IPS-11a (cell line): ENCODE data around the gene OLA1.

ENCODE experiments used
- H3K4me3 ChIP-seq: one replicate; pipeline ENCODE4 v1.5.1; 2013; ENCODE audit warnings: low read depth, low read length, control low read depth

OLA1 gene

DNA sequence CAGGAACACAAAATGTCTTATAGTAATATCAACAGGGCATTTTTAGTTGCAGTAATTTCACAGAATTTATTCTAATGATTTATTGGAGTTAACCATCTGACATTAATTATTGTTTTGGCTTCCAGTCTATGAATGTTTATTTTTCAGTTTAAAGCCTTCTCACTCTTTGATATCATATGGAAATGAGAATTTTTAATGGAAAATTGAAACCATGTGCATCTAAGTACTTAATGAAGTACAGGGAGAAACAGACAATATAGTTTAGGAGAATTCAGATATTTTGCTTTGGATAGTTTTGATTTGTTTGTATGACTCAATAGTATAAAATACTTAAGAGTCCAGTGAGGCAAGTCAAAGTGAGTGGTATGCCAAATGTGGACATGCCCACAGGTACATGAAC lies 126.1 kb downstream of the OLA1 start:
- H3K4me3 ChIP-seq: no peak overlapping the region

GRCh38 chr2:174121612-174122011 lies 126.7 kb downstream of the OLA1 start:
- H3K4me3 ChIP-seq: no peak overlapping the region

- H3K4me3 ChIP-seq: no peak overlapping the region
Measured at GRCh38 chr2:174121175-174121574, 127.2 kb downstream of the OLA1 start.

DNA sequence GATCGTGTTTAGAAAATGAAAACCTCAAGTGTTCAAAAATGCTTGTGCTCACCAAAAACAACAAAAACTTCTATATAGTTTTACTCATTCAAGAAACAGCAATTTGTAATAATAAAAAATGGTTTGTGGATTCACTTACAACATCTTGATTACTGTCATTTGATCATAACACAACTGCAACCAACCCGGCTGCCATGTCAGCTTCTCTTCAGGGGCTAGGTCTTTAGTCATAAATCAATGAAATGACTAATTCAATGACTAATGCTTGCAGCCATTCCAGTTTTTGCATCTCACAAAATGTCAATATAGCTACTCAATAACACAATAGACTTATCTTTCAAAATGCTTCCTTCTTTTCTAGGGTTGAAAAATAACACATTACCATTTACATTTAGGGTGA lies 128.0 kb downstream of the OLA1 start:
- H3K4me3 ChIP-seq: no peak overlapping the region

- H3K4me3 ChIP-seq: no peak overlapping the region
Measured at GRCh38 chr2:174117951-174118930, 130.1 kb downstream of the OLA1 start.

GRCh38 chr2:174112073-174112472 lies 136.3 kb downstream of the OLA1 start:
- H3K4me3 ChIP-seq: no peak overlapping the region

- no peak overlapping the region for H3K4me3 ChIP-seq
Measured at GRCh38 chr2:174108579-174108978, 139.8 kb downstream of the OLA1 start.

DNA sequence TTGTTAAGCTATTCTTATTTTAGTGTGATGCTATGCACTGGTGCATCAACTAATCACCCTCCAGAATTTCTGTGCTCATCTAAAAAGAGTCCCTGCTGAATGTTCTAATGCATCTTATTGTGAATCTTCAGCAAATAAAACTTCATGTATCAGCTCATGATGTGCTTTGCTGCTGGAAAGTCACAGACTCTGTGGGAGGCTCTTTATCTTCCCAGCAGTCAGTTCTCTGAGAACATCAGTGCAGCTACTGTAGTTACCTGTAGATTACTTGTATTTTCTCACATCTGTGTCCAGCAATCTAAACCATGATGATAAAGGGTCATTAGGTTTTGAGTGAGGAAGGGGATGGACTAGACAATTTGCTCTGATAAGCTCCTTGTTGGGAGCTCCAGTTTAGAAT lies 141.6 kb downstream of the OLA1 start:
- H3K4me3 ChIP-seq: no peak overlapping the region

DNA sequence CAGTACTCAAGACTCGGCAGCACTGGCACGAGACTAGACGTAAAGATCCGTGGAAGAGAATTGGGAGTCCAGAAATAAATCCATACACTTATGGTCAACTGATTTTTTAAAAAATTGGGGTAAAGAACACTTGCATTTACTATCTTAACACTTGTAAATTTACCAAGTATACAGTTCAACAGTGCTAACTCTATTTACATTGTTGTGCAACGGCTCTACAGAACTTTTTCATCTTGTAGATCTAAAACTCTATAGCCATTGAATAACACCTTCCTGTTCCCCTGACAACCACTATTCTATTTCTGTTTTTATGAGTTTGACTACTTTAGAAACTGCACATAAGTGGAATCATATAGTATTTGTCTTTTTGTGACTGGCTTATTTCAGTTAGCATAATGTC lies 153.8 kb downstream of the OLA1 start:
- no peak overlapping the region for H3K4me3 ChIP-seq

DNA sequence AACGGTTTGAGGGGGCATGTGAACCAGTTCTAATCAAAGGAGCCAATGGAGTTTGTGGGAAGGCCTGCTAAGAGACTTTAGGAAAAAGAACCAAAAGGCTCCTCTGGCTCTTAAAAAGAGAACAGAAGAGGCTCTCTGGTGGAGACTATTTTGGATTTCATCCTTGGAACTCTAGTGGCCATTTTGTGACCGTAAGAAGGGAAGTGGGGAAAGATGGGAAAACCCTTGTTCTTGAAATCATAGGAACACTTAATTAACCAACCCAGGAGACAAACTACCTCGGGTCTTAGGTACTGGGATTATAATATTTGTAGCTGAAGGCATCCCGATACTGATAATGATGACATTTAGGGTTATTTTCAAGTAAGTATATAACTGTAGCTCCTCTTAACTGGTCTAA lies 157.9 kb downstream of the OLA1 start:
- no peak overlapping the region for H3K4me3 ChIP-seq

DNA sequence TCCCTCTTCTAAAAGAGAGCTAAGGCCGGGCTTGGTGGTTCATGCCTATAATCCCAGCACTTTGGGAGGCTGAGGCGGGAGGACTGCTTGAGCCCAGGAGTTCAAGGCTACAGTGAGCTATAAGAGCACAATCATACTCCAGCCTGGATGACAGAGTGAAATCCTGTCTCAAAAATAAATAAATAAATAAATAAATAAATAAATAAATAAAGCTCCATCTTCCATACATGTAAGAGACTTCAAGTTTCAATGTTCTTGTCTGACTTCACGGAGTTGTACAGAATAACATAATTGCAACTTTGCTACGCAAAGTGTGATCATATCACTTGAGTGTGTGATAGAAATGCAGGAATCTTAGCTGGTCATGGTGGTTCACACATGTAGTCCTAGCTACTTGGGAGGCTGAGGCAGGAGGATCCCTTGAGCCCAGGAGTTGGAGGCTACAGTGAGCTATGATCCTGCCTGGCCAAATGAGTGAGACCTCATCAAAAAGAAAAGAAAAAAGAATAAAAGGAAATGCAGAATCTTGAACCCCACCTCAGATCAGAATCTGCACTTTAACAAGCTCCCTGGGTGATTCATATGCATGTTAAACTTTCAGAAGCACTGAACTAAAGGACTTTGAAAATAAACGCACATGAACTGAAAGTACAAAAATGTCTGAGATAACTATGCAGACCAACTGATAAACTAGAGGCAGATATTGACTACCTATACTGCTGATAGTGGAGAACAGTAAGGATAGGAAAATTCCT lies 159.4 kb downstream of the OLA1 start:
- H3K4me3 ChIP-seq: no peak overlapping the region

GRCh38 chr2:174086708-174087107 lies 161.6 kb downstream of the OLA1 start:
- no peak overlapping the region for H3K4me3 ChIP-seq

- H3K4me3 ChIP-seq: no peak overlapping the region
Measured at GRCh38 chr2:174085781-174086180, 162.6 kb downstream of the OLA1 start.

DNA sequence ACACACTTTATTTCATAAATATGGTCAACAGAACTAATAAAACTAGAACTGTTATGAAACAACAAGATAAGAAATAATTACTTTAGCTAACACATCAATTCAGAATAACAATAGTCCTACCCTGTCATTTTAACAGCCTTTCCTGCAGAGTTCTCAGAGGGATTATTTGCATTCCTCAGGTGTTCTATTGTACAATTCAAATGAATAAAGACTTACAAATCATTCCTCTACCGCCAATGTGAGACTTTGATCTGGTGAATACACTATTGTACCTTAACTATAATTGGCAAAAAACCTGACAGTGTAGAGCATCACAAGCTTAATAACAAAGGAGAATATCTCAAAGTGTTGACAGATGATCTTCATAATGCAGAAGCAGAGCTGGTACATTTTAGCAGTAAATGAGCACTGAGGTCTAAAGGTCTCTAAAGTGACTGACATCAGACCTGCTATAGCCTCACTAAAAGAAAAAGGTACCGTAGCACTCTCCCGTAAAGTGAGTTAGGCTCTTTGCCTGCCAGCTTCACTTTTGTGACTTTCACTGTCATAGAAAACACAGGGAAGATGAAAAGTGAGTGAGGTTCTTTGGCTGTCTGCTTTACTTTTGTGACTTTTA lies 164.4 kb downstream of the OLA1 start:
- H3K4me3 ChIP-seq: no peak overlapping the region

DNA sequence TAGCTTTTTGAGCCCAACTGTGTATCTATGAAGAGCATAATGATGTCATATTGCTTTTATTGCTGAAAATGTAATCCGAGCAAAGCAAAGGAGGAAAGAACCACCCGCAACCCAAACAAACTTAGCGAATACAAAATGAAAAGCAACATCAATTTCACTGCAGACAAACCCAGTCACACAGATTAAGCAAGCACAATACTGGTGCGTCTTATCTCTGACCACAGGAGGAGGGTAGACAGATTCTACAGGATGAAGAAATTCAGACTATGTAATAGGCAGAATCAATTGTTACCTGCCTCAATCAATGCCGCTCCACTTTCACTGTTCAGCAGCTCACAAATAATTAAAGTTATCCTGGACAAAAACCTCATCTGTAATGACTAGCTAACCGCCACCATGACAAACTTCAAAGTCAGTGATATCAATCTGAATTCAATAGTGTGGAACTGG lies 167.6 kb downstream of the OLA1 start:
- no peak overlapping the region for H3K4me3 ChIP-seq

- H3K4me3 ChIP-seq: no peak overlapping the region
Measured at GRCh38 chr2:174078275-174078674, 170.1 kb downstream of the OLA1 start.

DNA sequence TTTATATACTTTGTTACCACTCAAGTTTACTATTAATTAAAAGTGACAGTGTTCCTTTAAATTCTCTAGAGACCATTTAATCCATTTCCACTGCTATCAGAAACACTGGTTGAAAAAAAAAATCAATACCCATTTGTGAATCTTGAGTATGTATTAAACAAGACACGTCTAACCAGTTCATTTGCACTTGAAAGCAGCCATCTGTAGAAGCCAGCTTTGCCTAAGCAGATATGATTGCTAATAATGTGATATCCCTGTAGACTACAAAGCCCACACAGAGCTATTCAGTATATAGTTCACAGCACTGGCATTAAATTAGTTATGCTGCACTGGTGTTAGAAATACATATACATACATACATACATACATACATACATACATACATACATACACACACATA lies 171.4 kb downstream of the OLA1 start:
- no peak overlapping the region for H3K4me3 ChIP-seq

DNA sequence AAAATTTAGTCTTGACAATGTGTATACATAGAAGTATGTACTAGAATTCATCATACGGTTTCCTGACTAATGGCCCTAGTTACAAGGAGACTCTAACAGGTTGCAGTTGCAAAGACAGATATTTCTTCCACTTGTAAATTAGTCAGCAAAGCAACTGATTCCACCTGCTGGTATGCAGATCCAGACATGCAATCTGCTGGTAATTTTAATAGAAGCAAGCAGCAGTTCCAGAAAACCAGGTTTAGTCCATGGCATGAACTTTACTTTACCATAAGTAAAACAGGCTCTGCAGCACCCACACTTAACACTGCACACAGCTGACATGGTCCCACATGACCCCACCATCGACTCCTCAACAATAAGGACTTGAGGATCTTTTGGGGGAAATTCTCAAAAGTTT lies 172.3 kb downstream of the OLA1 start:
- H3K4me3 ChIP-seq: no peak overlapping the region

DNA sequence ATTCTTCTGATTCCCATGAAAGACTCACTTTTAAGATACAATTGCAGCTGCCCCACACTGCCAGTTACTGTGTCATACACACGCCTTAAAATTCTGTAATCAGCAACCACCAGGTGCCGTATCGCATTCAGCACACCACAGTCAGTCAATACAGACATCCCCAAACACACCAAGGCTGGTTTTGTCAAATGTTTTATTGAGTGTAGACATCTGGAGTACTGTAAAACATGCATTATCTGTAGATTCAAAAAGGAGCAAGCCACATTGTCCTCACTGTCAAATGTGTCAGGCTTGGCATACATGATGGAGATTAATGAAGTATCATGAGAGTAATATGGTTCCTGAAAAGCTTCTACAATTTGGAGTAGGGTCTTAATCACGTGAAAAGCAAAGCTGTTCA lies 173.5 kb downstream of the OLA1 start:
- no peak overlapping the region for H3K4me3 ChIP-seq

DNA sequence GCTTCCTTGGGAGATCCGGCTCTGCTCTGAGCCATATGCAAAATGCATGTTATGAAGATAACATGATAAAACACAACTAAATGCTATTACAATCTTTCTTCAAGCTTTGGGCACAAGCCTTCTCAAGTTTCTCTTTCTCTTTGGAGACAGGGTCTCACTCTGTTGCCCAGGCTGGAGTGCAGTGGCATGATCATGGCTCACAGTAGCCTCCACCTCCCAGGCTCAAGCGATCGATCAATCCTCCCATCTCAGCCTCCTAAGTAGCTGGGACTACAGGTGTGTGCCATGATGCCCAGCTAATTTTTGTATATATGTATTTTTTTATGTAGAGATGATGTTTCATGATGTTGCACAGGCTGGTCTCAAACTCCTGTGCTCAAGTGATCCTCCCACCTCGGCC lies 175.5 kb downstream of the OLA1 start:
- H3K4me3 ChIP-seq: no peak overlapping the region

- H3K4me3 ChIP-seq: no peak overlapping the region
Measured at GRCh38 chr2:174072069-174072468, 176.3 kb downstream of the OLA1 start.

- no peak overlapping the region for H3K4me3 ChIP-seq
Measured at GRCh38 chr2:174071321-174071720, 177.0 kb downstream of the OLA1 start.
